Upper lobe of left lung (tissue), 4 donors: ENCODE results near the gene PPM1A.

Source experiments
- CTCF ChIP-seq, 6 experiments: fragments of 450-650 bp in 4 of 6; fragments of 200-600 bp in 2 of 6; sonication (generic) in 2 of 6; IDR thresholded peaks; one replicate each; pipeline ENCODE4 v1.5.1; 2016 to 2019; ENCODE audit warnings: antibody characterized with exemption in 6 of 6
- EP300 ChIP-seq, 4 donors: sonication (generic); formaldehyde crosslinking; IDR thresholded peaks; one replicate each; pipeline ENCODE4 v1.5.1; 2017; ENCODE audit warnings: antibody characterized with exemption in 4 of 4, control low read depth in 2 of 4
- POLR2A ChIP-seq, 4 donors: fragments of 450-650 bp; IDR thresholded peaks; one replicate each; pipeline ENCODE4 v1.5.1; 2016 to 2017; ENCODE audit warnings: antibody characterized with exemption in 4 of 4, mild to moderate bottlenecking in 2 of 4
- POLR2AphosphoS5 ChIP-seq, 2 donors: sonication (generic); formaldehyde crosslinking; IDR thresholded peaks; one replicate each; pipeline ENCODE4 v1.5.1; 2017; ENCODE audit warnings: antibody characterized with exemption in 2 of 2

GRCh38 chr14:60343571-60344071 lies 94.6 kb downstream of the PPM1A start:
- TF ChIP-seq EP300 (IDR thresholded peaks at IDR 0.05): no peak
- TF ChIP-seq CTCF (IDR thresholded peaks at IDR 0.05): no peak
- TF ChIP-seq POLR2A (IDR thresholded peaks at IDR 0.05): no peak
- TF ChIP-seq POLR2AphosphoS5 (IDR thresholded peaks at IDR 0.05): no peak
